AG04449 (cell line): ENCODE measurements around the gene MAD1L1.
A peak's percentile ranks its signal among the peaks of the same experiment; 100 is the strongest.

Experiments used
- CTCF ChIA-PET: fragments of 350-600 bp; formaldehyde crosslinking; extraction: SDS; loops from one replicate; lab custom pipeline; 2021; ENCODE audit warnings: antibody characterized with exemption; lab: Yijun Ruan, JAX
- POLR2A ChIA-PET: fragments of 400-600, 350-600 bp; formaldehyde crosslinking; extraction: SDS; loops from one replicate; lab custom pipeline; 2020; ENCODE audit warnings: antibody characterized with exemption, inconsistent platforms; lab: Yijun Ruan, JAX
- DNase-seq: peaks from one replicate; pipeline ENCODE4 v3.0.0-alpha.2; 2010; ENCODE audit warnings: low read depth, low spot score
- H3K4me3 ChIP-seq: 2 replicates; pipeline ENCODE4 v1.5.1; 2011; ENCODE audit warnings: low read depth, mild to moderate bottlenecking, control low read depth, low read length
- TF ChIP-seq, protein P1 (sequence below): IDR thresholded peaks from one replicate; pipeline ENCODE4 v1.5.1; 2011; ENCODE audit warnings: mild to moderate bottlenecking, moderate library complexity, low read length, control low read depth, inconsistent platforms; ENCODE audit not compliant: insufficient read depth; ENCODE audit errors: missing control alignments

MAD1L1 gene

GRCh38 chr7:2251841-2252771 lies 19.4 kb upstream of the MAD1L1 start:
- TF ChIP-seq, protein P1, sequence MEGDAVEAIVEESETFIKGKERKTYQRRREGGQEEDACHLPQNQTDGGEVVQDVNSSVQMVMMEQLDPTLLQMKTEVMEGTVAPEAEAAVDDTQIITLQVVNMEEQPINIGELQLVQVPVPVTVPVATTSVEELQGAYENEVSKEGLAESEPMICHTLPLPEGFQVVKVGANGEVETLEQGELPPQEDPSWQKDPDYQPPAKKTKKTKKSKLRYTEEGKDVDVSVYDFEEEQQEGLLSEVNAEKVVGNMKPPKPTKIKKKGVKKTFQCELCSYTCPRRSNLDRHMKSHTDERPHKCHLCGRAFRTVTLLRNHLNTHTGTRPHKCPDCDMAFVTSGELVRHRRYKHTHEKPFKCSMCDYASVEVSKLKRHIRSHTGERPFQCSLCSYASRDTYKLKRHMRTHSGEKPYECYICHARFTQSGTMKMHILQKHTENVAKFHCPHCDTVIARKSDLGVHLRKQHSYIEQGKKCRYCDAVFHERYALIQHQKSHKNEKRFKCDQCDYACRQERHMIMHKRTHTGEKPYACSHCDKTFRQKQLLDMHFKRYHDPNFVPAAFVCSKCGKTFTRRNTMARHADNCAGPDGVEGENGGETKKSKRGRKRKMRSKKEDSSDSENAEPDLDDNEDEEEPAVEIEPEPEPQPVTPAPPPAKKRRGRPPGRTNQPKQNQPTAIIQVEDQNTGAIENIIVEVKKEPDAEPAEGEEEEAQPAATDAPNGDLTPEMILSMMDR: no peak
- ChIA-PET POLR2A (no interaction called here), CTCF (interaction anchor here (1.0 kb wide), 1 partner anchor 10 kb away, joined by 3 read pairs; no protein-coding TSS in a partner anchor)
- H3K4me3 ChIP-seq: no peak overlapping the region
- DNase-seq: no peak

- ChIA-PET CTCF (interaction anchor here (0.7 kb wide), 1 partner anchor 96 kb away, joined by 3 read pairs; no protein-coding TSS in a partner anchor), POLR2A (no interaction called here)
Measured at GRCh38 chr7:2251381-2251780, 18.6 kb upstream of the MAD1L1 start.

GRCh38 chr7:2249744-2250323 lies 17.1 kb upstream of the MAD1L1 start:
- POLR2A ChIA-PET: interaction anchor here (1.2 kb wide), 1 partner anchor 60 kb away, joined by 7 read pairs; no protein-coding TSS in a partner anchor
- TF ChIP-seq, protein P1: no peak
- DNase-seq: no peak
- no peak overlapping the region for H3K4me3 ChIP-seq
- CTCF ChIA-PET: interaction anchor here (1.3 to 3.1 kb wide), 4 partner anchors 10 to 98 kb away, joined by 5 to 33 read pairs (median 11); no protein-coding TSS in a partner anchor

More at GRCh38 chr7:2251381-2251780, 18.6 kb upstream of the MAD1L1 start:
- H3K4me3 ChIP-seq: no peak overlapping the region
- TF ChIP-seq, protein P1: no peak
- no peak for DNase-seq

- H3K4me3 ChIP-seq: peak overlapping the region; percentile 18; the same call in 1 of the 2 replicates
- TF ChIP-seq, protein P1: peak; percentile 15
- CTCF ChIA-PET: interaction anchor here (0.7 to 3.1 kb wide), 8 partner anchors 11 to 668 kb away, joined by 3 to 33 read pairs (median 4); no protein-coding TSS in a partner anchor
- peak; percentile 89 for DNase-seq
- POLR2A ChIA-PET: interaction anchor here (0.7 to 1.2 kb wide), 5 partner anchors 17 to 105 kb away, joined by 3 to 7 read pairs (median 5); partner anchors contain the start of genes EIF3B and MAD1L1
Measured at GRCh38 chr7:2248984-2249694, 16.4 kb upstream of the MAD1L1 start.

GRCh38 chr7:2247141-2247995 lies 14.6 kb upstream of the MAD1L1 start:
- DNase-seq: no peak
- no peak overlapping the region for H3K4me3 ChIP-seq
- TF ChIP-seq, protein P1: peak; percentile 72
- ChIA-PET CTCF (interaction anchor here (0.5 to 3.1 kb wide), 3 partner anchors 9 to 101 kb away, joined by 3 to 33 read pairs (median 15); no protein-coding TSS in a partner anchor), POLR2A (no interaction called here)
